Esophagus squamous epithelium (tissue), 5 donors: ENCODE data around the gene CASP8. TPM values are rescaled to one million over a fixed set of nuclear protein-coding genes. Genes with fewer than 3 reads are reported as not detected.

Experiments
- DNase-seq: peaks from one replicate; lab custom pipeline; 2025; lab: John Stamatoyannopoulos, UW
- H3K27ac ChIP-seq, 4 donors: fragments of 200-600 bp; sonication (generic); one replicate each; pipeline ENCODE4 v1.5.1; 2016 to 2019; ENCODE audit warnings: mild to moderate bottlenecking in 1 of 4
- H3K27me3 ChIP-seq, 4 donors: fragments of 200-600 bp; sonication (generic); 1 replicate in 3 of 4; 2 replicates in 1 of 4; pipeline versions ENCODE4 v1.5.1 to v1.6.0; 2017 to 2021; ENCODE audit warnings: antibody characterized with exemption in 1 of 4
- H3K36me3 ChIP-seq, 3 donors: fragments of 200-600 bp; sonication (generic); one replicate each; pipeline ENCODE4 v1.5.1; 2016 to 2019
- H3K4me1 ChIP-seq, 3 donors: fragments of 200-600 bp; sonication (generic); one replicate each; pipeline ENCODE4 v1.5.1; 2017 to 2019
- H3K4me3 ChIP-seq, 4 donors: fragments of 200-600 bp; sonication (generic); 1 replicate in 3 of 4; 2 replicates in 1 of 4; pipeline ENCODE4 v1.5.1; 2016 to 2019; ENCODE audit warnings: mild to moderate bottlenecking in 2 of 4, moderate library complexity in 1 of 4
- H3K9me3 ChIP-seq, 3 donors: fragments of 200-600 bp; sonication (generic); one replicate each; pipeline ENCODE4 v1.5.1; 2016 to 2019
- POLR2A ChIP-seq, 4 donors: fragments of 450-650 bp; IDR thresholded peaks; one replicate each; pipeline ENCODE4 v1.6.1; 2017; ENCODE audit warnings: antibody characterized with exemption in 4 of 4, mild to moderate bottlenecking in 4 of 4, moderate library complexity in 3 of 4
- WGBS, 2 donors: methylation state at CpG; one replicate each; pipeline ENCODE4 v1.1.5; 2018; 5-methylcytosine and 5-hydroxymethylcytosine counted together
- intact Hi-C: fragments of 100-400 bp; cut with DNase I; formaldehyde crosslinking; loops from one replicate; pipeline ENCODE4 v1.15.0; 2022
- total RNA-seq, 4 donors: library from RNA; depleted of rRNA; stranded (reverse); fragments of >200 nt; gene quantifications; one replicate each; pipeline ENCODE4 v1.1.0, GENCODE V29; 2016
- TF ChIP-seq, protein P1 (sequence below), 6 experiments: fragments of 450-650 bp in 4 of 6; fragments of 200-600 bp in 2 of 6; sonication (generic) in 2 of 6; IDR thresholded peaks; one replicate each; pipeline ENCODE4 v1.5.1; 2016 to 2019; ENCODE audit warnings: antibody characterized with exemption in 6 of 6, mild to moderate bottlenecking in 4 of 6, moderate library complexity in 4 of 6
- donor health status: DM: yes; HTN: yes; CAD: no.

The CASP8 gene
- total RNA-seq, 4 donors from 2014 or later = 13.8 to 28.2 (median 22.8) TPM

DNA sequence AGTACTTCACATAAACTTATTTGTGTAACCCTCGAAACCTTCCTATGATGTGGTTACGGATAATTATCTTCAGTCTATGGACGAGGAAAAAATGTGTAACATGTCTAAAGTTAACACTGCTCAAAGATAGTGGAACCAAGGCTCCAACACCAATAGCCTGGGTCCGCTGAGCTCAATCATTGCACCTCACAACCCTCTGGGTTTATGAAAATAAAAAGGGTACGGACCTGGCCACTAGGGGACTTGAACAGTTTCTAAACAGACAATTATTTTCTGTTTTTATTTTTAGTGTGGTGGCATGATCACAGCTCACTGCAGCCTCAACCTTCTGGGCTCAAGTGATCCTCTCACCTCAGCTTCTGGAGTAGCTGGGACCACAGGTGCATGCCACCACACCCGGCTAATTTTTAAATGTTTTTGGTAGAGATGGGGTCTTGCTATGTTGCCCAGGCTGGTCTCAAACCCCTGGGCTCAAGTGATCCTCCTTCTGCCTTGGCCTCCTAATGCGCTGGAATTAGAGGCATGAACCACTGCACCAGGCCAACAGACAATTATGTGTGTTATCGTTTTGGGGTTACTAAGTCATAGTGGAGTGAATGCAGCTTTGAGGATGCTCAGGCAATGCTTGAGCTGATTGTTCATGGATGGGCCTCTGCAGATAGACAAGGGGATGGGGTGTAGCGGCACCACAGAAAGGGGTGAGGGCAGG is 10.1 kb downstream of the CASP8 start:
- no peaks in the 10 kb centered on the region for H3K9me3 ChIP-seq
- no peak overlapping the region for H3K27ac ChIP-seq
- H3K4me3 ChIP-seq = no peak overlapping the region
- TF ChIP-seq, protein P1, sequence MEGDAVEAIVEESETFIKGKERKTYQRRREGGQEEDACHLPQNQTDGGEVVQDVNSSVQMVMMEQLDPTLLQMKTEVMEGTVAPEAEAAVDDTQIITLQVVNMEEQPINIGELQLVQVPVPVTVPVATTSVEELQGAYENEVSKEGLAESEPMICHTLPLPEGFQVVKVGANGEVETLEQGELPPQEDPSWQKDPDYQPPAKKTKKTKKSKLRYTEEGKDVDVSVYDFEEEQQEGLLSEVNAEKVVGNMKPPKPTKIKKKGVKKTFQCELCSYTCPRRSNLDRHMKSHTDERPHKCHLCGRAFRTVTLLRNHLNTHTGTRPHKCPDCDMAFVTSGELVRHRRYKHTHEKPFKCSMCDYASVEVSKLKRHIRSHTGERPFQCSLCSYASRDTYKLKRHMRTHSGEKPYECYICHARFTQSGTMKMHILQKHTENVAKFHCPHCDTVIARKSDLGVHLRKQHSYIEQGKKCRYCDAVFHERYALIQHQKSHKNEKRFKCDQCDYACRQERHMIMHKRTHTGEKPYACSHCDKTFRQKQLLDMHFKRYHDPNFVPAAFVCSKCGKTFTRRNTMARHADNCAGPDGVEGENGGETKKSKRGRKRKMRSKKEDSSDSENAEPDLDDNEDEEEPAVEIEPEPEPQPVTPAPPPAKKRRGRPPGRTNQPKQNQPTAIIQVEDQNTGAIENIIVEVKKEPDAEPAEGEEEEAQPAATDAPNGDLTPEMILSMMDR (IDR thresholded peaks at IDR 0.05) = no peak
- H3K36me3 ChIP-seq = peaks cover 10 to 94% (median 12%) of the 10 kb centered on the region in 3 donors
- no peak for DNase-seq
- no peaks in the 10 kb centered on the region for H3K4me1 ChIP-seq
- 82 to 96% methylated on average over 9 of the region's 9 CpGs for WGBS, 2 donors
- intact Hi-C loops = no loop called here
- no peaks in the 10 kb centered on the region for H3K27me3 ChIP-seq

DNA sequence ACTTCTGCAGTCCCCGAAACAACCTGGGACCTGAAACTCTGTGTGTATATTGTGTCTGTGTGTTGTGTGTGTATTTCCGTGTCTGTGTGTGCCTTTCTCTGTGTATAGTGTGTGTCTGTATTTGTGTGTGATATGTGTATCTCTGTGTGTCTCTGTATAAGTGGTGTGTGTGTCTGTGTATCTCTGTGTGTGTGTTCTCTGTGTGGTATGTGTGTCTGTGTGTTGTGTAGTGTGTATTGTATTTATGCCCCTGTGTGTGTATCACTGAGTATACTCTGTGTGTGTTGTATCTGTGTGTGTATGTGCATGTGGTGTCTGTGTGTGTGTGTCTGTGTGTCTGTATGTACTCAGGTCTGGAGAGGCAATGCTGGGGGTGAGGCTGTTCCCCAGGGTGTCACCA is 11.6 kb downstream of the CASP8 start:
- Histone ChIP-seq H3K4me1 (no peaks in the 10 kb centered on the region), H3K4me3 (no peak overlapping the region), H3K27me3 (no peaks in the 10 kb centered on the region), H3K36me3 (peaks cover 10 to 99% (median 17%) of the 10 kb centered on the region in 3 donors), H3K27ac (no peak overlapping the region), H3K9me3 (no peaks in the 10 kb centered on the region)
- 93 to 95% methylated on average over 2 of the region's 2 CpGs for WGBS, 2 donors
- no peak for TF ChIP-seq POLR2A (IDR thresholded peaks at IDR 0.05)
- TF ChIP-seq, protein P1 (IDR thresholded peaks at IDR 0.05) = no peak
- no peak for DNase-seq
- intact Hi-C loops = no loop called here

DNA sequence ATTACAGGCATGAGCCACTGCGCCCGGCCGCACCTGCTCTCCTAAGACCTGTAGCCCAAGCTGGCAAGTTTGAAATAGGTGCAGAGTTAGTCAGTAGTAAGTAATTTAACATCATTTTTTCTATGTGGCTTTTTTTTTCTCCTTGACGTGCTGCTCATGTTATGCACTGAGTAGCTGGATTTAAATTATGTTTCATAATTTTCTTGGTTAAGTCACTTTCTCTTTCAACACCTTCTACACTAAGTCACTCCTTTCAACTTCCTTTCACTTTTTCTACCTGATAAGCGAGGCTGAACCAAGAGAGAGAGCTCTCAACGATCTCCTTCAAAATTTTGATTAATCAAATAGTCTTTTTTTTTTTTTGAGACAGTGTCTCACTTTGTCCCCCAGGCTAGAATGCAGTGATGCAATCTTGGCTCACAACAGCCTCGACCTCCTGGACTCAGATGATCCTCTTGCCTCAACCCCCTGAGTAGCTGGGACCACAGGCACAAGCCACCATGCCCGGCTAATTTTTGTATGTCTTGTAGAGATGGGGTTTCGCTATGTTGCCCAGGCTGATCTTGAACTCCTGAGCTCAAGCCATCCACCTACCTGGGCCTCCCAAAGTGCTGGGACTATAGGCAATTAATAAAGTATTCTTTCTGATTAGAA is 13.1 kb downstream of the CASP8 start:
- Histone ChIP-seq H3K27me3 (no peaks in the 10 kb centered on the region), H3K4me3 (no peak overlapping the region), H3K27ac (no peak overlapping the region), H3K36me3 (peaks cover 3 to 97% (median 14%) of the 10 kb centered on the region in 3 donors), H3K9me3 (no peaks in the 10 kb centered on the region), H3K4me1 (peaks cover 0 to 9% (median 0%) of the 10 kb centered on the region in 3 donors)
- intact Hi-C loops = no loop called here
- TF ChIP-seq POLR2A (IDR thresholded peaks at IDR 0.05) = no peak
- TF ChIP-seq, protein P1 (IDR thresholded peaks at IDR 0.05) = no peak
- no peak for DNase-seq
- 82 to 87% methylated on average over 9 of the region's 9 CpGs for WGBS, 2 donors

DNA sequence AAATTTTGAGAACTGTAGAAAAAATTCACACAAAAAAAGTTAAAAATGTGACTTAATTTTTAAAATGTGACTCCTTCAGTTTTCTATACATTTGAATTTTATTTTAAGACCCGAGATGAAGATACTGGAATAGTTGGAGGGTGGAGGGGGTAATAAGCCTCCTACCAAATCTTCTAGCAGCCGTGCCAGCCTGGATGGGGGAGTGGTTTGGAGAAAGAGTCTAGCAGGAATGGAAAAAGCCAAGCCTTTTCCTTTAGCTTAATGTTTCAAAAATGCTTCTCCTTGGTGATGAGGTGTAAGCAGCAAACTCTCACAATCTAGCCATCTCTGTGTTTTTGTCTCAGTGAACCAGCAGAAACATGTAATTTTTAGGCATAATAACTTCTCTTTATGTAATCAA is 14.7 kb downstream of the CASP8 start:
- Histone ChIP-seq H3K4me1 (peaks cover 0 to 25% (median 0%) of the 10 kb centered on the region in 3 donors), H3K4me3 (no peak overlapping the region), H3K36me3 (peaks cover 3 to 95% (median 14%) of the 10 kb centered on the region in 3 donors), H3K27me3 (no peaks in the 10 kb centered on the region), H3K9me3 (no peaks in the 10 kb centered on the region), H3K27ac (no peak overlapping the region)
- WGBS, 2 donors = 74 to 93% methylated on average over 2 of the region's 2 CpGs
- TF ChIP-seq, protein P1 (IDR thresholded peaks at IDR 0.05) = no peak
- TF ChIP-seq POLR2A (IDR thresholded peaks at IDR 0.05) = no peak
- DNase-seq = no peak
- intact Hi-C loops = no loop called here

DNA sequence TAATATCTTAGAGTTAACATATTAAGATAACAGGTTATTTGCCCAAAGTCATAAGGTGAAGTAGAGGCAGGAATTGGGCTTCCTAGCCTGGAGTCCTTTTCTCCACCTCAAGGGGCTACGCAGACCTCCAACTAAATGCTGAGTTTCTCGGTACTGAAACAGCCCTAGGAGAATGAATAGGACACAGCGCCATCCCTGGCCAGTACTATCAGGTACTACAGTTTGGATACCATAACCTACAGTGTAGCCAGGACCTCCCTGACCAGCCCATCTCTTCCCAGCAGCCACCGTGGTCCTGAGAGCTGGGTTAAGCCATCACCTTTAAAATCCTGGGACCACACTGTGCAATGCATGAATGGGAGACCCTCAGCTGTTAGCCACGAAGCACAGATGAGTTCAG is 15.7 kb downstream of the CASP8 start:
- Histone ChIP-seq H3K27ac (no peak overlapping the region), H3K27me3 (no peaks in the 10 kb centered on the region), H3K4me1 (peaks cover 0 to 33% (median 0%) of the 10 kb centered on the region in 3 donors), H3K36me3 (peaks cover 3 to 86% (median 14%) of the 10 kb centered on the region in 3 donors), H3K9me3 (no peaks in the 10 kb centered on the region), H3K4me3 (no peak overlapping the region)
- intact Hi-C loops = no loop called here
- no peak for DNase-seq
- TF ChIP-seq, protein P1 (IDR thresholded peaks at IDR 0.05) = no peak
- TF ChIP-seq POLR2A (IDR thresholded peaks at IDR 0.05) = no peak
- WGBS, 2 donors = 86 to 88% methylated on average over 3 to 4 of the region's 5 CpGs
